Ammon's horn (tissue), 1 donor: ENCODE measurements around the gene OR1G1.
A peak's percentile ranks its signal among the peaks of the same experiment; 100 is the strongest.
"Not testable (repeated sequence)": the region's sequence is repeated elsewhere in the genome, so short reads cannot be mapped to it uniquely, and the experiment has no call there.

Experiments used
- DNase-seq: peaks from one replicate; pipeline ENCODE4 v3.0.0-alpha.2; 2016; ENCODE audit warnings: low spot score

The OR1G1 gene

DNA sequence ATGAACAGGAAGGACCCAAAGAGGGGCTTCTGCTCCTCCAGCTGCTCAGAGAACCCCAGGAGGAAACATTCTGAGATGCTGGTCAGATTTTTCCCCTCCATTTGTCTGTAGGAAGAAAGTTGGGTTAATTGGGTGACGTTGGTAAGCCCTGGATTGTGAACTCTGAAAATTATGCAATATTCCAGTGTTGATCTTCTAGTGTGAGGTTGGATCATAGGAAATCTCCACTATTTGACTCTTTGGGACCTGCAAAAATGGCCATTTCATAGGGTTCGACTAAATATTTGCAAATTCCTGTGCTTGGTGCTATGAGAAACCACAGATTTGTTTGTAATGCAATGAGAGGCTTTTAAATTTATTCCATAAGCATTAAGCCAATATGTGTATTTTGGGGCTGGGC is at the start of gene OR1G1:
OR1G1 (minus strand) TSS at position 101 of the 400 bp plus-strand sequence; CDS start at position 101, 0 bp downstream.
- no peak for DNase-seq

- DNase-seq = peak; percentile 34
Measured at GRCh38 chr17:3167574-3167973, 40.2 kb upstream of the OR1G1 start.

DNA sequence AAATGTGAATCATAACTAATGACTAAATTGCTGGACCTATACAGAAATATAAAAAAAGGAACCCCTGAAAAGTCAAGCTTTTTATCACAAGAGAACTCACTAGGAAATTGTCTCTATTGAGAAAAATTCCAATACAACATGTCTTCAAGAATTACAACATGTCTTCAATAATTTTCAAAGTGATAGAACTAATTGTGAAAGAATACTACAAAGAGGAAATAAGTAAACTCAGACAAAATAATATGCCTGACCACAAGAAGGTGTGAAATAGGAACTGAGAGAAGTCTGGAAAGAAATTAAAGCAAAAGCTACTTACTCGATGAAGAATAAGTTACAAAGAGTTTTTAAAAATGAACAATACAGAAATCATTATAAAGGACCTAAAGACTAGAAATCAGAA is 29.9 kb upstream of the OR1G1 start:
- DNase-seq = no peak

GRCh38 chr17:3137494-3137893 is 10.1 kb upstream of the OR1G1 start:
- DNase-seq = not testable (repeated sequence)

DNA sequence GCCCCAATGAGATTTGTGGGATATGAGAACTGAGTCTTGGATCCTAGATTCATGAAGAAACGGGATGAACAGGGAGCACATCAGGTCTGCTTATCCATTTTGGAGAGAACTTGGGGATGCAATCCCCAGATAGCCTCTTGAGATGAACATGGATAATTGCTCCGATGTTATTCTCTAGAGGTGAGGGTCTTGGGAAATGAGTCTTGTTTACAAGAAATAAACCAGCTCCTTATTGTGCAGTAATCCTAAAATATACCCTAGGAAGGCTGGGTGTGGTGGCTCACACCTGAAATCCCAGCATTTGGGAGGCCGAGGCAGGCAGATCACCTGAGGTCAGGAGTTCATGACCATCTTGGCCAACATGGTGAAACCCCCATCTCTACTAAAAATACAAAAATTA is 23.0 kb downstream of the OR1G1 start, which contains the start of gene OR1D2:
OR1D2 (minus strand) TSS at position 101 of the 400 bp plus-strand sequence. CDS start 11,426 bp downstream, outside the sequence.
- no peak for DNase-seq
